Measurements from ENCODE around the gene IBA57.
A peak's percentile ranks its signal among the peaks of the same experiment; 100 is the strongest.

- peak in 1 of 6 experiments; percentile 3 for TF ChIP-seq CTCF (IDR thresholded peaks at IDR 0.05)
- no peak for TF ChIP-seq POLR2A (IDR thresholded peaks at IDR 0.05)
Observed at GRCh38 chr1:228162286-228163006, 3.2 kb upstream of the IBA57 start.

Data from Peyer's patch (tissue), 4 donors.